Hepatic stellate cell (primary cell): ENCODE results near the gene NCMAP.
A peak's percentile ranks its signal among the peaks of the same experiment; 100 is the strongest.
"Not testable (repeated sequence)": the region's sequence is repeated elsewhere in the genome, so short reads cannot be mapped to it uniquely, and the experiment has no call there.

Experiments
- DNase-seq: peaks from one replicate; pipeline ENCODE4 v3.0.0; 2011; ENCODE audit warnings: low spot score

Gene NCMAP

DNA sequence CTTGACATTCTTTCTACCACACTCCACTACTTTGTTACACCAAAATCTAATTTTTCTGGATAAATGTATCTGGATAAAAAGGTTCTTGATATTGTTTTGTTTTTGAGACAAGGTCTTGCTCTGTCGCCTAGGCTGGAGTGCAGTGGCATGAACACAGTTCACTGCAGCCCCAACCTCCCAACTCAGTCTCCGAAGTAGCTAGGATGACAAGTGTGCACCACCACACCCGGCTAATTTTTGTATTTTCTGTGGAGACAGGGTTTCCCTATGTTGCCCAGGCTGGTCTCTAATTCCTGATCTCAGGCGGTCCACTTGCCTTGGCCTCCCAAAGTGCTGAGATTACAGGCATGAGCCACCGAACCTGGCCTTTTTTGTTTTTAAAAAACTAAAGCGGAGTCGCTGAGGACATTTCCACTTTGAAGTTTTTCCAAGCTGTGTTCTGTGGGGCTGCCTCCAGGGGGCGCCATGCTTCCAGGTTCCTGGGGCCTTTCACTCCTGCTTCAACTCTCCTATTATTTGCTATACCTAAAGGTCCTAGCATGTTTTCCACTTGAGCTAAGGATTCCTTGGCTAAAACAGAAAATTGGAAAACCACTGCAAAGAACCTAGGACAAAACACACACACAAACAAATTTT, 14.1 kb upstream of the NCMAP start:
- DNase-seq: no peak

DNA sequence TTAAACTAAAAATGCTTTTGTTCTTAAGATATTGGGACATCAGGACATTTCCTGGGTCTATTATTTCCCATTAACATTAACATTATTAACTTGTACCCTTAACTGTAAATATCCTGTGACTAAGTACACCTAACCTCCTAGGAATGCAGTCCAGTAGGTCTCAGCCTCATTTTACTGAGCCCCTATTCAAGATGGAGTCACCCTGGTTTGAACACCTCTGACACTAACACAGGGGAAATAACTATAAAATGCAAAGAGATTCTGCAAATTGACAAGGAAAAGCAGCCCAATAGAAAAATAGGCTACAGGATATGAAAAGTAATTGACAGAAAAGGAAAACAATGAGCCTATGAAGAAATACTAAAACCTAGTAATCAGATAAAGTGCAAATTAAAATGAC, 11.6 kb upstream of the NCMAP start:
- no peak for DNase-seq

- DNase-seq: no peak
Observed at GRCh38 chr1:24545662-24546061, 10.2 kb upstream of the NCMAP start.

DNA sequence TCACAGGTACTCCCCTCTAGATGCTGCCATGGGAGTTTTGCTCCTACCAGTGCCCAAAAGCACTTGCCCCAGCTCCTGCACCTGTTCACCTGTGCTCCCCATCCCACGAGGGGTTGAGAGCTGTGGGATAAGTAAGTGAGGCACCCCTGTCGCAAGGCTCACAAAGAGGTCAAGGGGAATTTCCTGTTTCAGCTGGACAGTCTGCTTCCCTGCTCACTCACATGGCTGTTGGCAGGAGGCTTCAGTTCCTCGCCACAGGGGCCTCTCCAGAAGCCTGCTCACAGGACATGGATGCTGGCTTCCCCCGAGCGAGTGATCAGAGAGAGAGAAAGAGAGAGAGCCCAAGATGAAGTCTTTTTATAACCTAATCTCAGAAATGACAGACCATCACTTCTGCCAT, 8.7 kb upstream of the NCMAP start:
- DNase-seq: no peak

DNA sequence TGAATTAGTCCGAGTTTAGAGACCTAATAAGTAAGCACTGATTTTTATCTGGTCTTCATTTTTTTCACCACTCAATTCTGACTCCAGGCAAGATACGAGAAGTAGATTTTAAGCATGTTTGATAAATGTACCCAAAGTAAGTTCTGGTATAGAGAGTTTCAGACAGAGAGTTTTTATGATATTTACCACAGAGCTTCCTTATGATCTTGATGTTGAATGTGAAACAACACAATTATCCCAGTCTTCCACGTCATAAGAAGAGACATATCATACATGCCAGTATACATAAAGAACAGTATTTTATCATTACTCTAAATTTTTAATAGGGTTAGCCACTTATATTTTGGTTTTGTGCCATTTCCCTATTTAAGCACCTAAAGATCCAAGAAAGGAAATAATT, 7.8 kb upstream of the NCMAP start:
- DNase-seq: no peak

DNA sequence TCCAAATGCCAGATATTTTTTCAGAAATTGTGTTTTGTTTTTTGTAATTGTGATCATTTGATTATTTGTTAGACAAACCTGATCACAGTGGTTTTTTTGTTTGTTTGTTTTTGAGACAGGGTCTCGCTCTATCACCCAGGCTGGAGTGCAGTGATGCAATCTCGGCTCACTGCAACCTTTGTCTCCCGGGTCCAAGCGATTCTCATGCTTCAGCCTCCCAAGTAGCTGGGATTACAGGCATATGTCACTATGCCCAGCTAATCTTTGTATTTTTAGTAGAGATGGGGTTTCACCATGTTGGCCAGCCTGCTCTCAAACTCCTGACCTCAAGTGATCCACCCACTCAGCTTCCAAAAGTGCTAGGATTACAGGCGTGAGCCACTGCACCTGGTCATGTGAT, 6.7 kb upstream of the NCMAP start:
- not testable (repeated sequence) for DNase-seq

GRCh38 chr1:24551290-24551959, 4.5 kb upstream of the NCMAP start:
- no peak for DNase-seq

DNA sequence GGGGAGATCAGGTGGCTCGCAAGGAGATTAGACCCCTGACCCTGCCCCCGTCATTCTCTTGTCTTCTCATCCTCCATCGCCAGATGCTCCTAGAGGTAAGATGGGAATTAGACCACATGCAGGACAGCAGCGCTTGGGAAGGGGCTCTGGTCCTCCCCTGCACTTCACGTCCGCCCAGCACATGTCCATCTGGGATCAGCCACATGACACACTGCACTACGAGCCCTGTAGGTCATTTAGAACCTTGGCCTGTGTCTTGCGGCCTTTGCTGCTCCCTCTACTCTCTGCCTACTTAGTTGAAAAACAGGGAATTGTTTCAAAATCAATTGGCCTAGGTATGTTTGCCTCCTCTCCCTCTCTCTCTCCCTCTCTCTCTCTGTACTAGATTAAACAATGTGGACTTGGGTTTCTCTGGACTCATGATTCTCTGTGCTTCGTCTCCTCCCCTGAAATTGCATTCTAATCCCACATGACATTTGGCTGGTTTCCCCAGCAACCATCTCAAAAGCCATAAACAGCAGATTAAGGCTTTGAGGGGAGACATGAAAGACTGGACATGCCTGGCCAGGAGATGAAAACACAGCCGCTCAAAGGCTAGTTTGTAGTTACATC, 3.8 kb upstream of the NCMAP start:
- no peak for DNase-seq

DNA sequence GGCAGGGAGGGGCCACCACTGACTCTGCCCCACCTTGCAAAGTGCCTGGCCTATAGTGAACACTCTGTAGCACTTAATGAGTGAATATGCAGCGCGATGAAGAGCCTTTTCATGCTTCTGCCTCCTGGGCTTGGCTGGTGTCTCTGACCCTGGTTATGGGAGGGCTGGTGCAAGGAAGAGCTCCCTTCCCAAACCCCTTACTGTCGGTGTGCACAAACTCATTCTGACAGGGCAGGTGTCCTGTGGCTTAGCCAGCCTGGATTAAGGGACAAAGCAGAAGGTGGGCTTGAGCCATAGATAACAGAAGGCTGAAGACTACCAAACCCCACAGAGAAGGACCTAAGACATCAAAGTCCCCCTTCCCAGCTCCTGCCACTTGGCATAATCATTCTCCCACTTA, 2.0 kb upstream of the NCMAP start:
- DNase-seq: no peak

DNA sequence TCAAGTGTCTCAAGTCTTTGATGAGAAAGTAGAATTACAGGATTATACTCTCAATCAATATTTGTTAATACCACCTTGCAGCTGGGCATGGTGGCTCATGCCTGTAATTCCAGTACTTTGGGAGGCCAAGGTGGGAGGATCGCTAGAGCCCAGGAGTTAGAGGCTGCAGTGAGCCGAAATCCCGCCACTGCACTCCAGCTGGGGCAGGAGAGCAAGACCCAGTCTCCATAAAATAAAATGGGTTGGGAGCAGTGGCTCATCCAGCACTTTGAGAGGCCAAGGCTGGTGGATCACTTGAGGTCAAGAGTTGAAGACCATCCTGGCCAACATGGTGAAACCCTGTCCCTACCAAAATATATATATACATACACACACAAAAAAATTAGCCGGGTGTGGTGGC, 1.2 kb upstream of the NCMAP start:
- no peak for DNase-seq

DNA sequence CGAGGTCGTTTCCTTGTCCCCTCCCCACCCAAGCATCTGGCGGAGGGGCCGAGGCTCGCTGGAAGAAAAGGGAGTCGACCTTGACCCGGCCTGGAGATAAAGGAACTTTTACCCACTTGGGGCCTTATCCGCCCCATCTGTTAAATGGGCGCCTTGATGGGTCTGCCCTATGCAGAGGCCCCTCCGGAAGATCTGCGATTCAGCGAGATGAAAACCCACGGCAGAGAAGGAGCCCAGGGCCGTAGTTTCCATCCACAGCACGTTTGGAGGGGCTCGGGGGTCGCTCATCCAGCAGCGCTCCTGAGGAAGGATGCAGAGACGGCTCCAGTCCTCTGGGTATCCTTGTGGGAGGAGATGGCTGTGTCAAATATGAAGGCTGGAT, 518 bp downstream of the NCMAP start:
- DNase-seq: no peak

DNA sequence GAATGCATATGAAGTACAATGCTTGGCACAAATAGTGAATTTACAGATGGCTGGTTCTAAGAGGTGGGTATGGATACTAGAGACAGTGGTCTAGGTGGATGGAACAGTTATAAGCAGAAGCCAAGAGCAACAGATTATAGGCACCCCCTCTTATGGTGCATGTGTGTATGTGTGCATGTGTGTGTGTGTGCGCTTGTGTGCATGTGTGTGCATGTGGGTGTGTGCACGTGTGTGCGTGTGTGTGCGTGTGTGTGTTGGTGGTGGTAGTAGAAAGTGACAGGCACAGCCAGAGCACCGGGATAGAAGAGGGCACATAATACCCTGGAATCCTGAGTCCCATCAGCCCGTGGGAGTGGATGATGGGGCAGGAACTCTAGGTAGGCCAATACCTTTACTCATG, 1.3 kb downstream of the NCMAP start:
- no peak for DNase-seq

DNA sequence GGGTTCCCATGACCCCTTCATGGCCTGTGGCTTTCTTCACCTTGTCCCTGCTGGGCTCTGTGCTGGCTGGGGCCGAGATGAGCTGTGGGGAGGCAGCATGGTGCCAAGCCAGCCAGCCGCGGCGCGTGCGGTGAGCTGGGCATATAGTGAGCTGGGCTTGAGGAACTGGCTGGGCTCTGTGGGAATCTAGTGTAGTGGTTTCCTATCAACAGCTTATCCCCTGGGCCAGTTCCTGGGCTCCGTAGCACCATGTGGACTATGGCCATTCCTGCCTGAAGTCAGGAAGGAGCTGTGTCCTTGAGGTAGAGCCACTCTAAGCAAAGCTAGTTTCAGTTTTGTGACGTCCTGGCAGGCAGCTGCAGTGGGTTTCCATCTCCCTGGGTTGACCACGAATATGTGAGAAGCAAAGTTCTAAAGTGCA, 1.8 kb downstream of the NCMAP start:
- DNase-seq: no peak

DNA sequence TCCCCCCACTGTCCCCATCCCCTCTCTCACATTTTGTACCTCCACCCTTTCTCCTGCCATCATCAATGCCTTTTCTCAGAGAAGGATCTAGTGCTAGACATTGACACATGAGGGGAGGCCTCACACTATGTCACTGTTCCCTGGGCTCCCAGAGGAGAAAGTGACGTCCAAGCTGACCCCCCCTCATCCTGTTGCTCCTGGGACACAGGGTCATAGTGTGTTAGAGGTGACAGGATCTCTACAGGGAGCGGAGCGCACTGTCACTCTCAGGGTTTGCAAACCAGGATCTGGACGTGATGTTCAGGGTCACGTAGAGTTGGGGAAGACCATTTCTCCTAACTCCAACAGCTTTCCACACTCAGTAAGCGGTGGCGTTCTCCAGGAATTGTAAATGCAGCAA, 2.6 kb downstream of the NCMAP start:
- no peak for DNase-seq

DNA sequence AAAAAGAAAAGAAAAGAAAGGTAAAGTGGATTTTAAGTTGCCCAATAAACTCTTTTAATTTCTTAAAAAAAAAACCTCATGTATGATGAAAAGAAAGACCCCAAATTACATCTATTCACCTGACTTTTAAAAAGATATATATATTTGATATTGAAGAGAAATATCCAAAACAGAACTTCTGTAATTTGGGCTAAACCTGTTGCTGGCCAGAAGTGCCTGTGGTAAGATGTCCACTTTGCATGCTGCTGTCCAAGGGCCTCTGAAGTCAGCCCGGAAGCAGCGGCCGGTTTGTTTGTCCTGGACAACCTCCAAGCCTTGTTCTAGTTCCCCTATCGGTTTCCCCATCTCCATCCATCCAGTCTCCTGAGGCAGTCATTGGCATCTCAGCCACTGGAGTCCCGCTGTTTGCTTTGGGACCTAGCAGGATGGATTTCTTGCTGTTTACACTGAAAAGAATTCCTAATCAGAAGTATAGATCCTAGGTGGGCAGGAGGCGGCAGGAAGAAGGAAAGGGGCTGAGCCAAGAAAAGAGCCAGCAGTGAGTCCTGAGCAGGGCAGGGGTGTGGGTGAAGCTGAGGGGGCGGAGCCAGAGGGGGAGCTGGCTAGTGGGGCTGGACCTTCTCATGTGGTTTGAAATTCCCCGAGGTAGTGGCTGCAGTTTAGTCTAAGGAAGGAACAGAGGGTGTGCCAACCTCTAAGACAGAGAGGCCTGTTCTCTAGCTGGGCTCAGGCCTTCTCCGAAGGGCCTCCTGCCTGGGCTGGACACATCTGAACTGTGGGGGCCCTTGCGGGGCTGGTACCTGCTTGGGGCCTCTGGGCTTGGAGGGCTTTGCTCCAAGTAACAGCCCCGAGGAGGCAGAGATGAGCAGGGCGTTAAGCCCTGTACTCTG, 3.3 kb downstream of the NCMAP start:
- peak; percentile 67 for DNase-seq

- DNase-seq: no peak
Observed at GRCh38 chr1:24560361-24560760, 4.5 kb downstream of the NCMAP start.

- no peak for DNase-seq
Observed at GRCh38 chr1:24562625-24563024, 6.7 kb downstream of the NCMAP start.

- no peak for DNase-seq
Observed at GRCh38 chr1:24564695-24565094, 8.8 kb downstream of the NCMAP start.

GRCh38 chr1:24566236-24566867, 10.5 kb downstream of the NCMAP start:
- no peak for DNase-seq

DNA sequence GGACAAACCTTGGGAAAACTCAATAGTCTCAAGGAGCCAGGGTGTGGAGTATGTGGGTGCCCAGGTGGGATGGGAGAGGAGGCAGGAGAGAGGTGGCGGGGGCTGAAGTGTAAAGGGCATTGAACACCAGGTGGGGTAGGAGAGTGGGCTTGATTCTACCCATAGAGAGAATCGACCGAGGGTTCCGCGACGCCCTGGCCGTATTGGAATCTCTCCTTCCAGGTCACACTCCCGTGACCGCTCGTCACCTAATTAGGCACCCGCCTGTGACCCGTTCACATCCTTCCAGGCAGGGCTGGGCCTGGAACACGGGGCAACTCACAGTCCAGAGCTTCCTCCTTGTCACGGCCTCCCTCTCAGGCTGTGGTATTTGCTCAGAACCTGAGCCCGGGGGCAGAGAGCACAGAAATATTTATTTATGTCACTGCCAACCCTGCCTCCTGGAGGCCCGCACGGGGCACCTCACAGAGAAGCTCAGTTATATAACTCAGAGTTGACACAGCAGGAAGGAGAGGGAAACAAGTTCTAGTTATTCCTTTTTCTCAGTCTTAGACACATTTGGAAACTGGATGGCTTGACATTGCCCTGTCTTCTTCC, 12.0 kb downstream of the NCMAP start:
- no peak for DNase-seq

- no peak for DNase-seq
Observed at GRCh38 chr1:24568475-24568874, 12.6 kb downstream of the NCMAP start.
